NCI-H1048 (cell line): ENCODE measurements around the gene ABHD2.
"Not testable (repeated sequence)": the region's sequence is repeated elsewhere in the genome, so short reads cannot be mapped to it uniquely, and the experiment has no call there.

ENCODE experiments used
- DNase-seq: peaks from one replicate; lab custom pipeline; 2025; lab: John Stamatoyannopoulos, UW

Gene ABHD2

GRCh38 chr15:89075101-89075640 is 13.1 kb upstream of the ABHD2 start:
- DNase-seq: no peak

- no peak for DNase-seq
These were observed 12.4 kb upstream of the ABHD2 start for GRCh38 chr15:89075846-89076245.

GRCh38 chr15:89077750-89078149 is 10.5 kb upstream of the ABHD2 start:
- DNase-seq: no peak

GRCh38 chr15:89078851-89079810 is 9.1 kb upstream of the ABHD2 start:
- DNase-seq: no peak

GRCh38 chr15:89081878-89082277 is 6.4 kb upstream of the ABHD2 start:
- DNase-seq: no peak

GRCh38 chr15:89083246-89083645 is 5.0 kb upstream of the ABHD2 start:
- DNase-seq: no peak

- DNase-seq: no peak
These were observed 2.8 kb upstream of the ABHD2 start for GRCh38 chr15:89085289-89085926.

GRCh38 chr15:89085933-89086332 is 2.3 kb upstream of the ABHD2 start:
- DNase-seq: not testable (repeated sequence)

GRCh38 chr15:89086390-89086789 is 1.9 kb upstream of the ABHD2 start:
- not testable (repeated sequence) for DNase-seq

GRCh38 chr15:89087161-89087829 is 961 bp upstream of the ABHD2 start:
- DNase-seq: no peak

- no peak for DNase-seq
These were observed 504 bp downstream of the ABHD2 start for GRCh38 chr15:89088605-89089315.

- DNase-seq: no peak
These were observed 1.3 kb downstream of the ABHD2 start for GRCh38 chr15:89089316-89090230.

- no peak for DNase-seq
These were observed 2.8 kb downstream of the ABHD2 start for GRCh38 chr15:89090791-89091626.

GRCh38 chr15:89091627-89092220 is 3.5 kb downstream of the ABHD2 start:
- no peak for DNase-seq

GRCh38 chr15:89093509-89093908 is 5.3 kb downstream of the ABHD2 start:
- DNase-seq: no peak

- DNase-seq: no peak
These were observed 6.8 kb downstream of the ABHD2 start for GRCh38 chr15:89095073-89095472.

GRCh38 chr15:89095556-89095955 is 7.3 kb downstream of the ABHD2 start:
- DNase-seq: no peak

- DNase-seq: no peak
These were observed 8.4 kb downstream of the ABHD2 start for GRCh38 chr15:89096664-89097063.

- no peak for DNase-seq
These were observed 9.1 kb downstream of the ABHD2 start for GRCh38 chr15:89097313-89097712.
